Measurements from ENCODE around the gene FSIP1. TPM values are rescaled to one million over a fixed set of nuclear protein-coding genes. Genes with fewer than 3 reads are reported as not detected.

Gene FSIP1
- total RNA-seq, 2 donors from 2014 or later = 0.58 to 0.60 TPM

DNA sequence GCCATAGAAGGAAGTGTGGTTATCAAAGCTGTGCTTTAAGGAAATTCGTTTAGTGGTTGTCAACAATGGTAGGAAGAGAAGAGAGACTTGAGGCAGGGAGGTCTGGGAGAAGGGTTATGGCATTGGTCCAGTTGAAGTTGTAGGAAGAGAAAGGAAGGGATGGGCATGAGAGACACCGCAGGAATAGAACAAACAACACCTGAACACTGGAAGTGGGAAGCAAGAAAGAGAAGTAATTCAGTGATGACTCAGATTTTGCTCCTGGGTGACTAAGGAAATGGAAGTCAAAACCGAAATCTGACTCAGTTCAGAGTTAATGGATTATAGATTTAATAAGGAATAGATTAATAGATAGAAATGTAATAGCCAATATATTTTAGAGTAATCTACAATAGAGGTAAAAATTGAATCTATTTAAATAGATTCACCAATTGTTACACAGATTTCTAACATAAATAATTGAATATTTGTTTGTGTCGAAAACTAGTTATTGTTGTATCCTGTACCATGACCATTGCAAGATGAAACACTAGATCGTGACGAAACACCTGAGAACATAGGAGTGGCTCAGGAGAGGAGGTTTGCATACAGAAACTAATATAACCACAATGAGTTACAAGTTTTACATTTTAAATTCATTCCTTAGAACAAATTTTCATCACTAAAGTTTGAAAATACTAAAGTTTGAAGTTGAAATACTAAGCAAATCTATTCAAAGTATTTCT is 165.7 kb downstream of the FSIP1 start:
- no peak for ATAC-seq (replicated peaks in 1 of 2)
- peaks cover 8% of the 10 kb centered on the region for H3K4me1 Mint-ChIP-seq (ENCODE audit: low read depth)
- peaks cover 2 to 3% of the 10 kb centered on the region in 2 donors for H3K36me3 Mint-ChIP-seq (ENCODE audit: insufficient read depth in 2 of 2)
- no peak overlapping the region for H3K27ac Mint-ChIP-seq
- peaks cover 0 to 6% of the 10 kb centered on the region in 2 donors for H3K9me3 Mint-ChIP-seq
- H3K27me3 Mint-ChIP-seq (ENCODE audit: low read depth) = peaks cover 9% of the 10 kb centered on the region
- no peak overlapping the region for H3K4me3 Mint-ChIP-seq
- no peak for DNase-seq

- peaks cover 3 to 11% of the 10 kb centered on the region in 2 donors for H3K9me3 Mint-ChIP-seq
- peaks cover 8 to 9% of the 10 kb centered on the region in 2 donors for H3K36me3 Mint-ChIP-seq (ENCODE audit: insufficient read depth in 2 of 2)
- H3K4me1 Mint-ChIP-seq (ENCODE audit: low read depth) = peaks cover 8% of the 10 kb centered on the region
- no peak overlapping the region for H3K27ac Mint-ChIP-seq
- ATAC-seq (replicated peaks in 1 of 2) = no peak
- no peak overlapping the region for H3K4me3 Mint-ChIP-seq
- peaks cover 5% of the 10 kb centered on the region for H3K27me3 Mint-ChIP-seq (ENCODE audit: low read depth)
- no peak for DNase-seq
Measured at GRCh38 chr15:39613861-39614260, 168.8 kb downstream of the FSIP1 start.

DNA sequence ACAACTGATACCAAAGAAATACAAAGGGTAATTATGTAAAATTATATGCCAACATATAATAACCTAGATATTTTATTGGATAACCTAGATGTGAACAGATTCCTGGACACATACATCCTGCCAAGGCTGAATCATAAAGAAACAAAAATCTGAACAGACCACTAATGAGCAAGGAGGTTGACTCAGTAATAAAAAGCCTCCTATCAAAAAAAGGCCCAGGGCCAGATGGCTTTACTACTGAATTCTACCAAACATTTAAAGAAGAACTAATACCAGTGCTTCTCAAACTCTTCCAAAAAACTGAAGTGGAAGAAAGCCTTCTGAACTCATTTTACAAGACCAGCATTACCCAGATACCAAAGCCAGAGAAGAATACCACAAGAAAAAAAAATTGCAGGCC is 169.4 kb downstream of the FSIP1 start:
- Mint-ChIP-seq H3K27ac (no peak overlapping the region), H3K36me3 (ENCODE audit: insufficient read depth in 2 of 2) (peaks cover 9% of the 10 kb centered on the region in 2 donors), H3K4me1 (ENCODE audit: low read depth) (peaks cover 8% of the 10 kb centered on the region), H3K27me3 (ENCODE audit: low read depth) (peaks cover 5% of the 10 kb centered on the region), H3K4me3 (no peak overlapping the region), H3K9me3 (peaks cover 3 to 12% of the 10 kb centered on the region in 2 donors)
- DNase-seq (no peak), ATAC-seq (replicated peaks in 1 of 2) (no peak)

GRCh38 chr15:39610665-39611064 is 172.0 kb downstream of the FSIP1 start:
- Mint-ChIP-seq H3K27ac (no peak overlapping the region), H3K27me3 (ENCODE audit: low read depth) (peaks cover 12% of the 10 kb centered on the region), H3K36me3 (ENCODE audit: insufficient read depth in 2 of 2) (peaks cover 9 to 10% of the 10 kb centered on the region in 2 donors), H3K4me1 (ENCODE audit: low read depth) (no peaks in the 10 kb centered on the region), H3K9me3 (peaks cover 6 to 12% of the 10 kb centered on the region in 2 donors), H3K4me3 (no peak overlapping the region)
- ATAC-seq (replicated peaks in 1 of 2) (no peak), DNase-seq (no peak)

GRCh38 chr15:39609166-39609916 is 173.3 kb downstream of the FSIP1 start:
- H3K9me3 Mint-ChIP-seq = peaks cover 6 to 10% of the 10 kb centered on the region in 2 donors
- H3K27me3 Mint-ChIP-seq (ENCODE audit: low read depth) = peaks cover 6% of the 10 kb centered on the region
- H3K4me1 Mint-ChIP-seq (ENCODE audit: low read depth) = no peaks in the 10 kb centered on the region
- ATAC-seq (replicated peaks in 1 of 2) = no peak
- no peak for DNase-seq
- H3K4me3 Mint-ChIP-seq = no peak overlapping the region
- no peak overlapping the region for H3K27ac Mint-ChIP-seq
- H3K36me3 Mint-ChIP-seq (ENCODE audit: insufficient read depth in 2 of 2) = peaks cover 8 to 9% of the 10 kb centered on the region in 2 donors

- Mint-ChIP-seq H3K9me3 (peaks cover 6 to 10% of the 10 kb centered on the region in 2 donors), H3K27ac (no peak overlapping the region), H3K27me3 (ENCODE audit: low read depth) (peaks cover 6% of the 10 kb centered on the region), H3K4me1 (ENCODE audit: low read depth) (no peaks in the 10 kb centered on the region), H3K36me3 (ENCODE audit: insufficient read depth in 2 of 2) (peaks cover 8 to 9% of the 10 kb centered on the region in 2 donors), H3K4me3 (no peak overlapping the region)
- ATAC-seq (replicated peaks in 1 of 2) (no peak), DNase-seq (no peak)
Measured at GRCh38 chr15:39608185-39609139, 174.2 kb downstream of the FSIP1 start.

DNA sequence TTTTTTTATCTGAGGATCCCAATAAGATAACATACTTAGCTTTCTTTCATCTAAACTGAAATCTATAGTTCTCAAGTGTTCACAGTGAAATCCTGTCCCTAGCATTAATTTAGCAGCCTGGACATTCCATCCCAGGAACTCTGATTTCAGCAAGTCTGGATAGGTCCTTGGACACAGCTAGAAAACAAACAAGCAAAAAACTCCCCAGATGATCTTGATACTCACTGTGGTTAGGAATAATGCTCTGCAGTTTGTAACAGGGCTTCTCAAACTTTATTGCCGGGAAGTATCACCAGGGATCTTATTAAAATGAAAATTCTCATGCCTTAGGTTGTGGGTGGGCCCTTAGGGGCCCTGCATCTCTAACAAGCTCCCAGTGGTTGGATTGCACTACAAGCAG is 177.5 kb downstream of the FSIP1 start:
- H3K27me3 Mint-ChIP-seq (ENCODE audit: low read depth) = peaks cover 6% of the 10 kb centered on the region
- ATAC-seq (replicated peaks in 1 of 2) = no peak
- H3K36me3 Mint-ChIP-seq (ENCODE audit: insufficient read depth in 2 of 2) = peaks cover 0 to 2% of the 10 kb centered on the region in 2 donors
- no peak for DNase-seq
- H3K4me1 Mint-ChIP-seq (ENCODE audit: low read depth) = no peaks in the 10 kb centered on the region
- no peak overlapping the region for H3K4me3 Mint-ChIP-seq
- H3K9me3 Mint-ChIP-seq = peaks cover 2 to 3% of the 10 kb centered on the region in 2 donors
- H3K27ac Mint-ChIP-seq = no peak overlapping the region

GRCh38 chr15:39602143-39602542 is 180.5 kb downstream of the FSIP1 start:
- DNase-seq = no peak
- Mint-ChIP-seq H3K4me3 (no peak overlapping the region), H3K27me3 (ENCODE audit: low read depth) (peaks cover 2% of the 10 kb centered on the region), H3K4me1 (ENCODE audit: low read depth) (no peaks in the 10 kb centered on the region), H3K9me3 (no peaks in the 10 kb centered on the region), H3K36me3 (ENCODE audit: insufficient read depth in 2 of 2) (no peaks in the 10 kb centered on the region), H3K27ac (no peak overlapping the region)
- no peak for ATAC-seq (replicated peaks in 1 of 2)

GRCh38 chr15:39599871-39600270 is 182.8 kb downstream of the FSIP1 start:
- no peaks in the 10 kb centered on the region for H3K9me3 Mint-ChIP-seq
- no peak overlapping the region for H3K4me3 Mint-ChIP-seq
- no peaks in the 10 kb centered on the region for H3K36me3 Mint-ChIP-seq (ENCODE audit: insufficient read depth in 2 of 2)
- DNase-seq (no peak), ATAC-seq (replicated peaks in 1 of 2) (no peak)
- no peaks in the 10 kb centered on the region for H3K4me1 Mint-ChIP-seq (ENCODE audit: low read depth)
- H3K27me3 Mint-ChIP-seq (ENCODE audit: low read depth) = no peaks in the 10 kb centered on the region
- H3K27ac Mint-ChIP-seq = peak overlapping the region; percentile 45

GRCh38 chr15:39598958-39599845 is 183.4 kb downstream of the FSIP1 start:
- Mint-ChIP-seq H3K27me3 (ENCODE audit: low read depth) (no peaks in the 10 kb centered on the region), H3K36me3 (ENCODE audit: insufficient read depth in 2 of 2) (no peaks in the 10 kb centered on the region), H3K4me1 (ENCODE audit: low read depth) (peaks cover 3% of the 10 kb centered on the region), H3K4me3 (no peak overlapping the region), H3K9me3 (no peaks in the 10 kb centered on the region), H3K27ac (peak overlapping the region; percentile 45)
- ATAC-seq (replicated peaks in 1 of 2) (no peak), DNase-seq (no peak)

GRCh38 chr15:39598186-39598850 is 184.3 kb downstream of the FSIP1 start:
- H3K27ac Mint-ChIP-seq = no peak overlapping the region
- H3K9me3 Mint-ChIP-seq = no peaks in the 10 kb centered on the region
- no peak overlapping the region for H3K4me3 Mint-ChIP-seq
- H3K4me1 Mint-ChIP-seq (ENCODE audit: low read depth) = peaks cover 8% of the 10 kb centered on the region
- H3K27me3 Mint-ChIP-seq (ENCODE audit: low read depth) = no peaks in the 10 kb centered on the region
- ATAC-seq (replicated peaks in 1 of 2) = no peak
- H3K36me3 Mint-ChIP-seq (ENCODE audit: insufficient read depth in 2 of 2) = no peaks in the 10 kb centered on the region
- no peak for DNase-seq

GRCh38 chr15:39597751-39598185 is 184.9 kb downstream of the FSIP1 start:
- ATAC-seq (replicated peaks in 1 of 2) (no peak), DNase-seq (no peak)
- H3K4me1 Mint-ChIP-seq (ENCODE audit: low read depth) = peaks cover 8% of the 10 kb centered on the region
- H3K36me3 Mint-ChIP-seq (ENCODE audit: insufficient read depth in 2 of 2) = no peaks in the 10 kb centered on the region
- H3K4me3 Mint-ChIP-seq = no peak overlapping the region
- H3K9me3 Mint-ChIP-seq = no peaks in the 10 kb centered on the region
- H3K27me3 Mint-ChIP-seq (ENCODE audit: low read depth) = no peaks in the 10 kb centered on the region
- H3K27ac Mint-ChIP-seq = no peak overlapping the region

All from activated T-cell treated with anti-CD3 and anti-CD28 coated beads, Interleukin-2, amount 50 U/mL, for 72 hours (primary cell).